H1 (cell line): ENCODE measurements around the gene PCDHGA7. TPM values are rescaled to one million over a fixed set of nuclear protein-coding genes. Genes with fewer than 3 reads are reported as not detected.

Experiments
- CTCF ChIA-PET: fragments of 300-600 bp; sonication (Branson Sonifier 250); formaldehyde crosslinking; loops from one replicate; lab custom pipeline; 2021; ENCODE audit not compliant: partially characterized antibody; lab: Charles Lee
- POLR2A ChIA-PET: fragments of 300-600 bp; sonication (Branson Sonifier 250); formaldehyde crosslinking; loops from one replicate; lab custom pipeline; 2021; ENCODE audit warnings: inconsistent platforms; ENCODE audit not compliant: partially characterized antibody; lab: Charles Lee
- DNase-seq, 2 experiments: peaks; one replicate each; pipeline versions ENCODE4 v3.0.0 to v3.0.0-alpha.2; 2010 to 2022; ENCODE audit warnings: low spot score in 2 of 2, low read depth in 1 of 2, mixed read lengths in 1 of 2
- FAIRE-seq: peaks from 2 replicates; lab custom pipeline; 2011; peaks lifted over from hg19 to GRCh38; lab: Jason Lieb, UNC
- H2AFZ ChIP-seq: 2 replicates; pipeline ENCODE4 v1.8.1; 2012; ENCODE audit warnings: low read length, inconsistent platforms
- H2AK5ac ChIP-seq: 2 replicates; pipeline ENCODE4 v1.6.1; 2013; ENCODE audit warnings: low read depth, low read length
- H2BK120ac ChIP-seq: replicated peaks from 2 replicates; pipeline ENCODE3; 2013; ENCODE audit warnings: low read depth, low read length, inconsistent platforms
- H2BK12ac ChIP-seq: 2 replicates; pipeline ENCODE4 v1.6.1; 2013; ENCODE audit warnings: low read depth, low read length
- H2BK15ac ChIP-seq: 2 replicates; pipeline ENCODE4 v1.6.1; 2013; ENCODE audit warnings: low read length
- H2BK20ac ChIP-seq: 2 replicates; pipeline ENCODE4 v1.6.1; 2013; ENCODE audit warnings: low read length
- H2BK5ac ChIP-seq: 2 replicates; pipeline ENCODE4 v1.6.1; 2013; ENCODE audit warnings: low read depth, low read length
- H3K14ac ChIP-seq: 2 replicates; pipeline ENCODE4 v1.6.1; 2013; ENCODE audit warnings: inconsistent platforms; ENCODE audit not compliant: insufficient read length
- H3K18ac ChIP-seq: 2 replicates; pipeline ENCODE4 v1.6.1; 2013; ENCODE audit warnings: low read length; ENCODE audit errors: extremely low read depth
- H3K23ac ChIP-seq: 2 replicates; pipeline ENCODE4 v1.6.1; 2013; ENCODE audit warnings: inconsistent platforms; ENCODE audit not compliant: insufficient read length
- H3K23me2 ChIP-seq: 2 replicates; pipeline ENCODE4 v1.6.1; 2013; ENCODE audit warnings: low read depth, low read length
- H3K27ac ChIP-seq: 2 replicates; pipeline ENCODE4 v1.6.1; 2011; ENCODE audit warnings: low read depth, low read length, inconsistent platforms
- H3K27me3 ChIP-seq, 4 experiments: replicated peaks in 1 of 4; 1 replicate in 1 of 4; 2 replicates in 3 of 4; pipeline versions ENCODE4 v1.6.1 to v1.8.1; 2011 to 2013; ENCODE audit warnings: low read length in 3 of 4, mild to moderate bottlenecking in 3 of 4, inconsistent platforms in 2 of 4, mixed read lengths in 2 of 4, moderate library complexity in 1 of 4; ENCODE audit not compliant: control insufficient read depth in 3 of 4, insufficient read depth in 3 of 4; ENCODE audit errors: extremely low read depth in 1 of 4
- H3K36me3 ChIP-seq, 4 experiments: 2 replicates each; pipeline versions ENCODE4 v1.6.1 to v1.8.1; 2011 to 2013; ENCODE audit warnings: mild to moderate bottlenecking in 4 of 4, low read length in 3 of 4, moderate library complexity in 2 of 4, control low read depth in 1 of 4, inconsistent platforms in 1 of 4; ENCODE audit not compliant: insufficient read depth in 4 of 4, control insufficient read depth in 2 of 4
- H3K4ac ChIP-seq: replicated peaks from 2 replicates; pipeline ENCODE3; 2013; ENCODE audit warnings: low read length, low read depth, mixed read lengths, inconsistent platforms; ENCODE audit not compliant: insufficient read length
- H3K4me1 ChIP-seq, 4 experiments: replicated peaks in 1 of 4; 1 replicate in 1 of 4; 2 replicates in 3 of 4; pipeline versions ENCODE4 v1.6.1 to v1.8.1; 2011 to 2013; ENCODE audit warnings: low read length in 3 of 4, inconsistent platforms in 2 of 4, mixed read lengths in 1 of 4; ENCODE audit not compliant: insufficient read depth in 4 of 4, control insufficient read depth in 3 of 4
- H3K4me2 ChIP-seq, 2 experiments: 2 replicates each; pipeline versions ENCODE4 v1.6.1 to v1.8.1; 2011 to 2013; ENCODE audit warnings: low read depth in 2 of 2, low read length in 2 of 2, control low read depth in 1 of 2, inconsistent platforms in 1 of 2, mild to moderate bottlenecking in 1 of 2; ENCODE audit not compliant: insufficient read depth in 1 of 2
- H3K4me3 ChIP-seq, 4 experiments: fragments of 200-600, 300-600 bp in 1 of 4; sonication (generic), shearing (Covaris generic), sonication (Bioruptor Twin) in 1 of 4; 2 replicates each; pipeline versions ENCODE4 v1.5.1 to v1.8.1; 2011 to 2016; ENCODE audit warnings: low read length in 4 of 4, low read depth in 3 of 4, control low read depth in 2 of 4, inconsistent platforms in 2 of 4, mild to moderate bottlenecking in 2 of 4, mixed read lengths in 1 of 4, moderate library complexity in 1 of 4; ENCODE audit not compliant: insufficient read depth in 2 of 4; ENCODE audit errors: extremely low read depth in 1 of 4
- H3K56ac ChIP-seq: replicated peaks from 2 replicates; pipeline ENCODE3; 2013; ENCODE audit warnings: low read depth, mild to moderate bottlenecking, mixed read lengths, low read length, inconsistent platforms; ENCODE audit not compliant: insufficient read length
- H3K79me1 ChIP-seq: 2 replicates; pipeline ENCODE4 v1.6.1; 2013; ENCODE audit warnings: low read depth, low read length, control low read depth
- H3K79me2 ChIP-seq, 2 experiments: 2 replicates each; pipeline versions ENCODE4 v1.6.1 to v1.8.1; 2012 to 2013; ENCODE audit warnings: low read length in 2 of 2, mild to moderate bottlenecking in 2 of 2, inconsistent platforms in 1 of 2; ENCODE audit not compliant: insufficient read depth in 2 of 2, control insufficient read depth in 1 of 2
- H3K9ac ChIP-seq, 4 experiments: replicated peaks in 1 of 4; 1 replicate in 1 of 4; 2 replicates in 3 of 4; pipeline versions ENCODE4 v1.6.1 to v1.8.1; 2011 to 2013; ENCODE audit warnings: low read depth in 3 of 4, low read length in 3 of 4, control low read depth in 2 of 4, mild to moderate bottlenecking in 2 of 4, moderate library complexity in 2 of 4, inconsistent platforms in 1 of 4; ENCODE audit errors: extremely low read depth in 1 of 4
- H3K9me3 ChIP-seq, 2 experiments: 2 replicates each; pipeline versions ENCODE4 v1.6.1 to v1.8.1; 2012 to 2013; ENCODE audit warnings: mild to moderate bottlenecking in 2 of 2, moderate library complexity in 2 of 2, control low read depth in 1 of 2, inconsistent platforms in 1 of 2, low read depth in 1 of 2, low read length in 1 of 2, mixed read lengths in 1 of 2; ENCODE audit not compliant: insufficient read depth in 2 of 2
- H4K20me1 ChIP-seq, 2 experiments: replicated peaks in 1 of 2; 2 replicates each; pipeline versions ENCODE3 to v1.8.1; 2011 to 2013; ENCODE audit warnings: inconsistent platforms in 2 of 2, low read length in 2 of 2, mild to moderate bottlenecking in 1 of 2; ENCODE audit not compliant: insufficient read depth in 2 of 2, control insufficient read depth in 1 of 2
- H4K5ac ChIP-seq: 2 replicates; pipeline ENCODE4 v1.6.1; 2013; ENCODE audit warnings: low read length, low read depth, mixed read lengths, inconsistent platforms; ENCODE audit not compliant: insufficient read length
- H4K8ac ChIP-seq: 2 replicates; pipeline ENCODE4 v1.8.0; 2013; ENCODE audit warnings: mild to moderate bottlenecking, moderate library complexity, low read length, inconsistent platforms; ENCODE audit not compliant: insufficient read depth; ENCODE audit errors: extremely low read depth
- H4K91ac ChIP-seq: replicated peaks from 2 replicates; pipeline ENCODE3; 2013; ENCODE audit warnings: low read length, mixed read lengths, inconsistent platforms; ENCODE audit not compliant: insufficient read length
- RAD21 ChIP-seq, 2 experiments: IDR thresholded peaks in 1 of 2; conservative IDR thresholded peaks in 1 of 2; 2 replicates each; pipeline ENCODE4 v1.6.1; 2011; ENCODE audit warnings: low read depth in 2 of 2, low read length in 2 of 2, improper control_type of control experiment in 1 of 2, inconsistent platforms in 1 of 2, mild to moderate bottlenecking in 1 of 2, moderate library complexity in 1 of 2
- TEAD4 ChIP-seq: IDR thresholded peaks from 2 replicates; pipeline ENCODE4 v1.6.1; 2012; ENCODE audit warnings: low read depth, low read length, inconsistent platforms, mixed read lengths
- ZNF274 ChIP-seq: IDR thresholded peaks from 2 replicates; pipeline ENCODE4 v1.7.0; 2012; ENCODE audit warnings: low read length, borderline replicate concordance; ENCODE audit errors: extremely low read depth
- WGBS, 2 experiments: shearing (Covaris generic) in 1 of 2; methylation state at CpG; one replicate each; pipeline versions ENCODE4 v1.1.6 to v1.1.7; 2013 to 2015; ENCODE audit warnings: low lambda C conversion rate in 2 of 2, mixed read lengths in 2 of 2, inconsistent platforms in 1 of 2, low coverage in 1 of 2, missing lambda C conversion rate in 1 of 2; ENCODE audit not compliant: insufficient replicate concordance in 2 of 2, insufficient coverage in 1 of 2, insufficient read length in 1 of 2; ENCODE audit errors: extremely low coverage in 1 of 2, missing lambda C conversion rate in 1 of 2; 5-methylcytosine and 5-hydroxymethylcytosine counted together
- polyA plus RNA-seq, 7 experiments: library from polyadenylated mRNA; depleted of rRNA in 3 of 7; stranded (reverse) in 5 of 7; unstranded in 2 of 7; fragments of >200 nt in 5 of 7; fragments of 200-250 nt in 2 of 7; gene quantifications; 1 replicate in 5 of 7; 2 replicates in 1 of 7; 4 replicates in 1 of 7; pipeline versions ENCODE4 v1.2.1 to v1.2.3, GENCODE V29; 2011 to 2013; ENCODE audit warnings: missing spikeins in 2 of 7, mixed read lengths in 2 of 7
- total RNA-seq: library from RNA; stranded (reverse); fragmentation: NEBNext Ultra II Directional; extraction: Animal tissue kit (Norgen Biotek cat#: 25700); gene quantifications from 2 replicates; pipeline ENCODE4 v1.2.1, GENCODE V29; 2021
- TF ChIP-seq, protein P1 (sequence below): IDR thresholded peaks from 2 replicates; pipeline ENCODE4 v1.6.1; 2011; ENCODE audit warnings: low read depth, mild to moderate bottlenecking, low read length; ENCODE audit not compliant: insufficient read depth

PCDHGA7 gene
- total and polyA plus RNA-seq, 2 of the 8 experiments (the other 6 are each of a cell fraction or from before 2014, with no cell fraction given): 0.39 to 1.1 TPM

GRCh38 chr5:141430332-141431113 is 48.0 kb downstream of the PCDHGA7 start, which contains the start of gene PCDHGA12:
Gene PCDHGA12 (plus strand): TSS chr5:141430507. CDS start chr5:141430760, 253 bp downstream.
- H3K56ac ChIP-seq: no peak within 1 kb of the TSS
- no peak within 1 kb of the TSS for H3K14ac ChIP-seq
- H3K36me3 ChIP-seq: peaks cover 0 to 17% (median under 1%) of the 10 kb centered on the region in 4 experiments; a peak in 3 of 8 replicates
- no peaks in the 10 kb centered on the region for H3K79me2 ChIP-seq
- no peaks in the 10 kb centered on the region for H3K27me3 ChIP-seq
- CTCF ChIA-PET: interaction anchor here (0.8 to 7.0 kb wide), 28 partner anchors 9 to 228 kb away, joined by 3 to 67 read pairs (median 6); partner anchors contain the start of genes PCDHB12, PCDHB14, PCDHB15 and PCDHGA10
- H3K4me1 ChIP-seq: no peaks in the 10 kb centered on the region
- H4K5ac ChIP-seq: no peak within 1 kb of the TSS
- no peak within 1 kb of the TSS for H4K91ac ChIP-seq
- no peaks in the 10 kb centered on the region for H3K23me2 ChIP-seq
- no peak within 1 kb of the TSS for H2BK15ac ChIP-seq
- H2BK120ac ChIP-seq: no peak within 1 kb of the TSS
- DNase-seq (no peak), FAIRE-seq (no peak)
- H4K20me1 ChIP-seq: no peaks in the 10 kb centered on the region
- H2BK20ac ChIP-seq: no peak within 1 kb of the TSS
- H2AFZ ChIP-seq: no peak within 1 kb of the TSS
- TF ChIP-seq RAD21 (IDR thresholded peaks at IDR 0.05 in 1 of 2, conservative IDR thresholded peaks at IDR 0.05 in 1 of 2; ENCODE audit: low read depth in 2 of 2, low read length in 2 of 2): peak; percentile 18 to 36; a peak in 3 of 4 replicates
- TF ChIP-seq TEAD4: no peak
- TF ChIP-seq ZNF274: no peak
- TF ChIP-seq, protein P1, sequence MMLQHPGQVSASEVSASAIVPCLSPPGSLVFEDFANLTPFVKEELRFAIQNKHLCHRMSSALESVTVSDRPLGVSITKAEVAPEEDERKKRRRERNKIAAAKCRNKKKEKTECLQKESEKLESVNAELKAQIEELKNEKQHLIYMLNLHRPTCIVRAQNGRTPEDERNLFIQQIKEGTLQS: no peak
- no peak within 1 kb of the TSS for H2BK5ac ChIP-seq
- H2AK5ac ChIP-seq: no peak within 1 kb of the TSS
- H2BK12ac ChIP-seq: no peak within 1 kb of the TSS
- H4K8ac ChIP-seq: no peak within 1 kb of the TSS
- POLR2A ChIA-PET: interaction anchor here (1.4 kb wide), 1 partner anchor 83 kb away, joined by 4 read pairs; no protein-coding TSS in a partner anchor
- H3K79me1 ChIP-seq: peaks cover 2% of the 10 kb centered on the region; the same call in 1 of the 2 replicates
- no peak within 1 kb of the TSS for H3K4me2 ChIP-seq
- no peak within 1 kb of the TSS for H3K4ac ChIP-seq
- no peak within 1 kb of the TSS for H3K27ac ChIP-seq
- 95% methylated on average over 32 of the region's 33 CpGs; no CpG with 5 or more reads in 1 of the 2 experiments for WGBS, 2 experiments
- H3K23ac ChIP-seq: no peak within 1 kb of the TSS
- peaks cover 37 to 50% of the 10 kb centered on the region in 2 experiments for H3K9me3 ChIP-seq
- H3K9ac ChIP-seq: no peak within 1 kb of the TSS
- H3K18ac ChIP-seq: no peak within 1 kb of the TSS
- no peak within 1 kb of the TSS for H3K4me3 ChIP-seq
